Thoracic aorta (tissue), 2 donors: ENCODE measurements around the gene UNC45B. TPM values are rescaled to one million over a fixed set of nuclear protein-coding genes. Genes with fewer than 3 reads are reported as not detected.
"Not testable (repeated sequence)": the region's sequence is repeated elsewhere in the genome, so short reads cannot be mapped to it uniquely, and the experiment has no call there.

Experiments
- ATAC-seq: fragments of 150-250 bp; one replicate; pipeline ENCODE4 v1.8.0; 2017; ENCODE audit warnings: low read depth; ENCODE audit not compliant: insufficient number of reproducible peaks, low FRiP score
- DNase-seq: peaks from one replicate; pipeline ENCODE4 v3.0.0-alpha.2; 2020; ENCODE audit warnings: low spot score
- H3K27ac ChIP-seq, 2 donors: fragments of 200-600 bp; sonication (generic); 1 replicate in 1 of 2; 2 replicates in 1 of 2; pipeline ENCODE4 v1.5.1; 2016; ENCODE audit warnings: mild to moderate bottlenecking in 2 of 2, moderate library complexity in 2 of 2
- H3K27me3 ChIP-seq: fragments of 200-600 bp; sonication (generic); replicated peaks from 2 replicates; pipeline ENCODE4 v1.6.0; 2016; ENCODE audit warnings: mild to moderate bottlenecking; ENCODE audit not compliant: insufficient read depth
- H3K36me3 ChIP-seq: fragments of 200-600 bp; sonication (generic); one replicate; pipeline ENCODE4 v1.5.1; 2016
- H3K4me1 ChIP-seq, 2 donors: fragments of 200-600 bp; sonication (generic); 1 replicate in 1 of 2; 2 replicates in 1 of 2; pipeline versions ENCODE4 v1.5.1 to v1.6.0; 2016; ENCODE audit warnings: low read depth in 2 of 2, mild to moderate bottlenecking in 1 of 2; ENCODE audit not compliant: control insufficient read depth in 1 of 2
- H3K4me3 ChIP-seq: fragments of 200-600 bp; sonication (generic); 2 replicates; pipeline ENCODE4 v1.5.1; 2016; ENCODE audit warnings: mild to moderate bottlenecking
- H3K9me3 ChIP-seq: fragments of 200-600 bp; sonication (generic); 2 replicates; pipeline ENCODE4 v1.5.1; 2016
- total RNA-seq, 2 donors: library from RNA; depleted of rRNA; stranded (reverse); fragments of >200 nt; gene quantifications; one replicate each; pipeline versions ENCODE4 v1.1.0 to v1.2.3, GENCODE V29; 2016
- TF ChIP-seq, protein P1 (sequence below): fragments of 200-600 bp; sonication (generic); IDR thresholded peaks from one replicate; pipeline ENCODE4 v1.5.1; 2019; ENCODE audit warnings: antibody characterized with exemption

Gene UNC45B
- total RNA-seq, 2 donors from 2014 or later, result not detected

- Histone ChIP-seq H3K4me3 (no peak overlapping the region), H3K36me3 (no peaks in the 10 kb centered on the region), H3K27me3 (no peaks in the 10 kb centered on the region), H3K9me3 (no peaks in the 10 kb centered on the region), H3K4me1 (no peaks in the 10 kb centered on the region), H3K27ac (no peak overlapping the region)
- DNase-seq (no peak), ATAC-seq (no peak)
- TF ChIP-seq, protein P1, sequence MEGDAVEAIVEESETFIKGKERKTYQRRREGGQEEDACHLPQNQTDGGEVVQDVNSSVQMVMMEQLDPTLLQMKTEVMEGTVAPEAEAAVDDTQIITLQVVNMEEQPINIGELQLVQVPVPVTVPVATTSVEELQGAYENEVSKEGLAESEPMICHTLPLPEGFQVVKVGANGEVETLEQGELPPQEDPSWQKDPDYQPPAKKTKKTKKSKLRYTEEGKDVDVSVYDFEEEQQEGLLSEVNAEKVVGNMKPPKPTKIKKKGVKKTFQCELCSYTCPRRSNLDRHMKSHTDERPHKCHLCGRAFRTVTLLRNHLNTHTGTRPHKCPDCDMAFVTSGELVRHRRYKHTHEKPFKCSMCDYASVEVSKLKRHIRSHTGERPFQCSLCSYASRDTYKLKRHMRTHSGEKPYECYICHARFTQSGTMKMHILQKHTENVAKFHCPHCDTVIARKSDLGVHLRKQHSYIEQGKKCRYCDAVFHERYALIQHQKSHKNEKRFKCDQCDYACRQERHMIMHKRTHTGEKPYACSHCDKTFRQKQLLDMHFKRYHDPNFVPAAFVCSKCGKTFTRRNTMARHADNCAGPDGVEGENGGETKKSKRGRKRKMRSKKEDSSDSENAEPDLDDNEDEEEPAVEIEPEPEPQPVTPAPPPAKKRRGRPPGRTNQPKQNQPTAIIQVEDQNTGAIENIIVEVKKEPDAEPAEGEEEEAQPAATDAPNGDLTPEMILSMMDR, result no peak
Measured at GRCh38 chr17:35229638-35230037, 82.0 kb downstream of the UNC45B start.

DNA sequence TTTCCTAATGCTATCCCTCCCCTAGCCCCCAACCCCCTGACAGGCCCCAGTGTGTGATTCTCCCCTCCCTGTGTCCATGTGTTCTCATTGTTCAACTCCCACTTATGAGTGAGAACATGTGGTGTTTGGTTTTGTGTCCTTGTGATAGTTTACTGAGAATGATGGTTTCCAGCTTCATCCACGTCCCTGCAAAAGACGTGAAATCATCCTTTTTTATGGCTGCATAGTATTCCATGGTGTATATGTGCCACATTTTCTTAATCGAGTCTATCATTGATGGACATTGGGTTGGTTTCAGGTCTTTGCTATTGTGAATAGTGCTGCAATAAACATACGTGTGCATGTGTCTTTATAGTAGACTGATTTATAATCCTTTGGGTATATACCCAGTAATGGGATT is 86.7 kb downstream of the UNC45B start:
- H3K27ac ChIP-seq, H3K9me3 ChIP-seq, H3K4me1 ChIP-seq, H3K36me3 ChIP-seq, DNase-seq, H3K4me3 ChIP-seq, ATAC-seq, H3K27me3 ChIP-seq: not testable (repeated sequence)

- Histone ChIP-seq H3K36me3 (no peaks in the 10 kb centered on the region), H3K9me3 (no peaks in the 10 kb centered on the region), H3K27me3 (no peaks in the 10 kb centered on the region), H3K4me1 (no peaks in the 10 kb centered on the region), H3K27ac (no peak overlapping the region), H3K4me3 (no peak overlapping the region)
- ATAC-seq (no peak), DNase-seq (no peak)
- TF ChIP-seq, protein P1, result no peak
Measured at GRCh38 chr17:35235289-35235688, 87.7 kb downstream of the UNC45B start.

GRCh38 chr17:35235917-35236316 is 88.3 kb downstream of the UNC45B start:
- no peak for ATAC-seq
- H3K4me3 ChIP-seq, result no peak overlapping the region
- no peaks in the 10 kb centered on the region for H3K4me1 ChIP-seq
- no peak overlapping the region for H3K27ac ChIP-seq
- H3K9me3 ChIP-seq, result no peaks in the 10 kb centered on the region
- TF ChIP-seq, protein P1, result no peak
- H3K27me3 ChIP-seq, result no peaks in the 10 kb centered on the region
- no peaks in the 10 kb centered on the region for H3K36me3 ChIP-seq
- DNase-seq, result no peak

DNA sequence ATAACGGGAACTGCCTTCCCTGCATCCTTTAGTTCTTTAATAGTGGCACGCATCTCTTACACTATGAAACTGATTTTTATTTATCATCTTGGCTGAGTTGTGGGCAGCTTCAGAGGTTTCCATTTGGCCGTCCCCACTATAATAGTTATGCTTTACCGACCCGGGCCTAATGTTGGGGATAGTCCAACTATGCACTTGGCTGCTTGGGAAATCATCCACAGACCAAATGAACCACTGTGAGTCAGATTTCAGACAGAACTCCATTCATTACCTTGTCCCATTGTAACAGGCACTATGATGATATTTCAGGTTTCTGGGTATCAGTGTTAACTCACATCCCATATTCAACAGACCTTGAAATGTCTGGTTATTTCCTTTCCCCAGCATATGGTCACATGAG is 89.2 kb downstream of the UNC45B start:
- DNase-seq (no peak), ATAC-seq (no peak)
- no peak overlapping the region for H3K4me3 ChIP-seq
- H3K27me3 ChIP-seq, result no peaks in the 10 kb centered on the region
- TF ChIP-seq, protein P1, result no peak
- no peaks in the 10 kb centered on the region for H3K36me3 ChIP-seq
- peaks cover 0 to 5% of the 10 kb centered on the region in 2 donors for H3K4me1 ChIP-seq
- H3K27ac ChIP-seq, result no peak overlapping the region
- H3K9me3 ChIP-seq, result no peaks in the 10 kb centered on the region

DNA sequence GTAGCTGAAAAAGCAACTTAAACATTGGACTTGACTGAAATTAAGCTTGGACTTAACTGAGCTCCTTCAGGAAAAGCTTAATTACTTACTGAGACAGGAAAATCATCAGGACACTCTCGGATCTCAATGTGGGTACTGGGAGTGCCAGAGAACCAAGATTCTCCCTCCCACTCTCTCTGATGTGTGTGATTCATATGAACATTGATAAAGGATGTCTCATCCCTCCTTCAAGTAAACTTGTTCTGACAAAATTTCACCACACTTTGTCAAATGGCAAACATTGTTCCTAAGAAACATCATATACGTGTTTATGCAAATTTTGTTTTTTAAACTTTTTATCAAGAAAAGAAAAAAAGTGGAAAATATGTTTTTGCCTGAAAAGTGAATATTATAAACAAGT is 91.2 kb downstream of the UNC45B start:
- DNase-seq, result no peak
- TF ChIP-seq, protein P1, result no peak
- no peaks in the 10 kb centered on the region for H3K9me3 ChIP-seq
- peaks cover 0 to 7% of the 10 kb centered on the region in 2 donors for H3K4me1 ChIP-seq
- H3K36me3 ChIP-seq, result no peaks in the 10 kb centered on the region
- no peaks in the 10 kb centered on the region for H3K27me3 ChIP-seq
- ATAC-seq, result no peak
- H3K27ac ChIP-seq, result no peak overlapping the region
- H3K4me3 ChIP-seq, result no peak overlapping the region
